Activated CD4-positive, alpha-beta T cell treated with anti-CD3 and anti-CD28 coated beads, Interleukin-2, amount 50 U/mL, for 48 hours (primary cell): Measurements from ENCODE around the gene HCFC1.

Experiments used
- DNase-seq, 2 experiments: peaks; one replicate each; pipeline ENCODE4 v3.0.0-alpha.2; 2020

Gene HCFC1

DNA sequence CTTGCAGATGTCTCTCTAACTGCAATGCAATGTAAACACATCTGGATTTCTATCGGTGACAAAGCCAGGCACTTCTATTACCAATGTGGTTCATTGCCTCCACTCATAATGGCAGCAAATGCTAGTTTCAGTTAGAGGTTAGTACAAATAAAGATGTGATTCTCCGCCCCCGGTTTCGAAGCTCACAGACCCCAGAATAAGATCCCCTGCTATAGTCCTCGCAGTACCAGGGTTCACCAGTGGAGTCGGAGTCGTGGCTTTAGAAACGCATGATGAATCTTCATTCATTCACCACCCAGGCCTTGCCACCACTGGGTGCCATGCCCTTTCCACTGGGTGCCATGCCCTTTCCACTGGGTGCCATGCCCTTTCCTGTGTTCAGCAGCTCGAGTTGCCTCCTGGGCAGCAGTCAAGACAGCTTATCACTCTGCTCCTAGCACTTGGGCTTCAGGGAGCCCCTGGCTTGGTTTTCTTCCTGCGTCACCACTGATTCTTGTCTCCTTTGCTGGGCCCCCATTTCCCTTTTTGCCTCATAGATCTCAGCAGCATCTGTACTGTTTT lies 33.3 kb downstream of the HCFC1 start:
- DNase-seq: no peak

DNA sequence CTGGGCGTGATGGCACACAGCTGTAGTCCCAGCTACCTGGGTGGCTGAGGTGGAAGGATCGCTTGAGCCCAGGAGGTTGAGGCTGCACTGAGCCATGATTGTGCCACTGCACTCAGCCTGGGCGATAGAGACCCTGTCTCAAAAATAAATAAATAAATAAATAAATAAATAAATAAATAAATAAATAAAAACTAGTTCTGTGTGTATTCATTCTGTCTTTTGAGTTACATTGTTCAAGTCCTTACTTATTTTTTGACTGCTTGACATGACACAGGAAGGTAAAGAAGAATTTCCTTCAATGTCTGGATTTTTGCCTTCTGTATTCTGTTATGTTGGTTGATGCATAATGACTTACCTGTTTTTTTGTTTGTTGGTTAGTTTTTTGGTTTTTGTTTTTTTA lies 34.6 kb downstream of the HCFC1 start:
- no peak for DNase-seq

DNA sequence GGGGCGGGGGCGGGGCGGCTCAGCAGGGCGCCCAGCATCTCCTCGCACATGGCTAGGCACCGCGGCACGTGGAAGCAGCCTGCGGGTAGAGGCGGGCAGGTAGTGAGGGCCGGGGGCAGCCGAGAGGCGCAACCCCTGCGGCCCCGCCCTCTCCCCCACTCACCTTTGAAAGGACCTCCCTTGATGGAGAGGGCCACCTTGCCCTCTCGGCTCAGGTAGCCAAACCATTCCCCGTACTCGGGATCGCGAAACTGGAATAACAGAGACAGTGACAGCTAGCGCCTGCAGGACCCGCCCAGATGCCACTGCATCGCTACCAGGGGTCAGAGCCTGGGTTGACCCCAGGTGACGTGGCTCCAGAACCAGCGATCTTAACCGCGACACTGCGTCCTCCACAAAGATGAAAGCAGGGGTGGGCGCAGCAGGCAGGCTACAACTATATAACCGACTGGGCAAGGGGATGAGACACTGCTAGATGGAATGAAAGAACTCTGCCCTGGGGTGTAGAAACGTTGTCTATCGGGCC lies 36.2 kb downstream of the HCFC1 start:
- no peak for DNase-seq

DNA sequence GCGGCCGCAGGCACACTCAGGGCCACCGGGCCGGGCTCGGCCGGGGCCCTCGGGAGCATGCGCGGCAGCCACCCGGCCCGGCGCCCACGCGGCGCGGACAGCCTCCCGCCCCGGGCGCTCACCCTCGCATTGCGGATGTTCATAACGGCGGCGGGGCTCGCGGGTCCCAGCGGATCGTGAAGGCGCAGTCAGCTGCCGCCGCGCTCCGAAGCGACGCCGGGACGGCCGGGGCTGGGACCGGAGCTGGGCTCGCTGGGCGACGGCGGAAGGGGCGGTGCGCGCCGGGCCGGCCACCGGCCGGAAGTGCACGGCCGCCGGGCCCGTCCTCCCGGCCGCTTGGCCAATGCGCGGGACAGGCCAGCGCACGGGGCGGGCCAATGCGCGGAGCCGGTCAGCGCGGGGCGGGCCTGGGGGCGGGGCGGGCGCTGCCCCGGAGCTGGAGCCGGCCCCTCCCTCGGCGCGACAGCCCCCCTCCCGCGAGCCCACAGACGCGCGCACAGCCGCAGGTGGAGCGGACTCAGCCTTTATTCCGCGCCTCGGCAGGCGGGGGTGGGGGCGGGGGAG lies 36.8 kb downstream of the HCFC1 start, which contains the start of gene NAA10:
NAA10 (minus strand) TSS at position 276 of the 564 bp plus-strand sequence; CDS start at position 143, 133 bp downstream.
- DNase-seq: peak; percentile 61 to 66

DNA sequence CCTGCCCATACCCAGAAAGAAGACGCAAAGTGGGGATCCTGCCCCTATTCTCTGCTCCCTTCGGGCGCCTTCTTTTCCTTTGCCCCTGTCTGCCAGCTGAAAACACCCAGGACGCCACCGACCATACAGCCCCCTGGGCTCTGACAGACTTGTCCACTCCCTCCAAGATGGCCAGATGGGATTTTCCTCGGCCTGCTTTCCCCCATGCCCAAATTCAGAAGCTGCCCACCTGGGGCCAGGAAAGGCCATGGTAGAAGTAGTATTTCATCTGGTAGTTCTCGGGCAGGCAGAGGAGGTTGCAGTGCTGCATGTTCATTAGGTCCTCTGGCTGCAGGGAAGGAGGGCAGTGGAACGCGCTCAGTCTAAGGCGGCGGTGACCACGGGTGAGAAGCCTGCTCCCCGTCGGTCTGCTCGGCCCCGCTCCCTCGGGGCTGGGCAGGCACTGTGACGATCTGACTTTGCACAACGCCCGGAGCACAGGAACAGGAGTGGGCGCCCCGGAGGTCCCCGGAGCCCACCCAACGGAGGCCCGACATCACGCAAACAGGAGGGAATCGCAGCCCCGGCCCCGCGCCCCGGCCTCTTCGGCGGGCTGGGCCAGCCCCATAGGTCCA lies 37.4 kb downstream of the HCFC1 start:
- DNase-seq: no peak

DNA sequence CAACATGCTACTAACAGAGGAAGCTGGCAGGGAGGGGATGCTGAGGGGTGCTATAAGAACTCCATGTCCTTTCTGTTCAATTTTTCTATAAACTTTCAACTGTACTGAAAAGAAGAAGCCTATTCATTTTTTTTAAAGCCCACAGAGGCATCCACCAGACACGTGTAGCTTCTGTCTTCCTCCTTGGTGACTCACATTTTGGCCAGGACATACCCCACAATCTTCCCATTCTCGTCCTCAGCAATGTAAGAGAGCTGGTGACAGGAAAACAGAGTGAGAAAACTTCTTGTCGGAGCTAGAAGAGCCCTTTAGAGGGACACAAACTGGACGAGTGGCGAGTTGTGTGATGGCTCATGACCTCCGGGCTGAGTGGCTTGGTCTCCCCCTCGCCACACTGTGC lies 37.9 kb downstream of the HCFC1 start:
- DNase-seq: no peak

DNA sequence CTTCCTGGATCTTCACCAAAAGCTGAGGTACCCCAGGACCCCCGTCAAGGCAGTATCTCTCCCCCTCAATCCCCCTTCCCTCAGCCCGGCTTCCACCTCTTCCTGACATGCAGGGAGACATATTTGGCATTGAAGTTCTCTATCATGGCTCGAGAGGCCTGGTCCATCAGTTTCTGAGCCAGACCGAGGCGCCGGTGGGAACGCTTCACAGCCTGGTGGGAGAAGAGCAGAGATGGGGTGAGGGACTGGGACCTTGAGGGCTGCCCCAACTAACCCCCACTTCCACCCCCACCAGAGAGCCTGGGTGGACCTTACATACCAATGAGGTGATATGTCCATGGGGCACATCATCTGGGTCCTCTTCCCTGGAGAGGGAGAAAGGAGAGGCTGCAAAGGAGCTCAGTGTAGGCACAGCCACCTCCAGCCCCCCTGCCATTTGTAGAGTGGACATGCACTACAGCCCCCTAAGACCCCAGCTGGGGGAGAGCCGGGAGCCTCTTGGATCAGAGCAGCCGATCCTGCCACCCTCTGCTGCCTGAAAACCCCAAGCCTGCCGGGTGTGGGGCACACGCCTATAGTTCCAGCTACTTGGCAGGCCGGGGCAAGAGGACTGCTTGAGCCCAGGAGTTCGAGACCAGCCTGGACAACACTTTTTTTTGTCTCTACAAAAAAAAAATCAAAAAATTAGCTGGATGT lies 39.2 kb downstream of the HCFC1 start:
- no peak for DNase-seq

DNA sequence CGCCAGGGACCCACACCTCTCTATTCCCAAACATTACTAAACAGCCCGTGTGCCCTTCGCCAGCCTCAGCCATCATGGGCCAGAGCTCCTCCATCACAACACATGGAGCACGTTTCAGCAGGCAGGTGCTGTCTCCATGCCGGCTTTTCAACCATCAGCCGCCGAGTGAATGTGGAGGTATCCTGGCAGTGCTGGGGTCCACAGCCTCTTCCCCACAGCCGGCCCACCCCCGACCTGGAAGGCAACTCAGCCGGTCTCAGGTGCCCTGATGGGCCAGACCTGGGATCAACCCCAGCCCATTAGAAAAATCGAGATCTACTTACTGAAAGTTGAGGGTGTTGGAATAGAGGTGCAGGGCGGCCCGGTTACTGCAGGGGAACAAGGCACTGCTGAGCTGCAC lies 39.9 kb downstream of the HCFC1 start:
- no peak for DNase-seq

DNA sequence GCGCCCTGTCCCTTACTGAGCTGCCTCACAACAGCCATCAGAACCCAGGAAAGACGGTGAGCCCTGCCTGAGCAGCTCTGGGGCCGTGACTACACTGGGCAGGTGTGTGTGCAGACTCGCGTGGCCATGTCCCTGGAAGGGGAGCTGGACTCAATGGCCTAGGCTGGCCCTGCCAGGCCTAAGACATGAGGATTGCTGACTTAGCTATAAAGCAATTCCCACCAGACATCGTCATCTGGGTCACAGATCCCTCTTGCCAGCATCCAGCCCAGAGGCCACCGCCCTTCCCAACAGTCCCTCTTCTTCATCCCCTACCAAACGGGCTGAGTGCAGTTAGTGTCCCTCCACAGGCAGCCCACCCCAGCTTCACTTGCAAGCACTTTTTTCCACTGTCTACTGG lies 40.5 kb downstream of the HCFC1 start:
- DNase-seq: no peak

DNA sequence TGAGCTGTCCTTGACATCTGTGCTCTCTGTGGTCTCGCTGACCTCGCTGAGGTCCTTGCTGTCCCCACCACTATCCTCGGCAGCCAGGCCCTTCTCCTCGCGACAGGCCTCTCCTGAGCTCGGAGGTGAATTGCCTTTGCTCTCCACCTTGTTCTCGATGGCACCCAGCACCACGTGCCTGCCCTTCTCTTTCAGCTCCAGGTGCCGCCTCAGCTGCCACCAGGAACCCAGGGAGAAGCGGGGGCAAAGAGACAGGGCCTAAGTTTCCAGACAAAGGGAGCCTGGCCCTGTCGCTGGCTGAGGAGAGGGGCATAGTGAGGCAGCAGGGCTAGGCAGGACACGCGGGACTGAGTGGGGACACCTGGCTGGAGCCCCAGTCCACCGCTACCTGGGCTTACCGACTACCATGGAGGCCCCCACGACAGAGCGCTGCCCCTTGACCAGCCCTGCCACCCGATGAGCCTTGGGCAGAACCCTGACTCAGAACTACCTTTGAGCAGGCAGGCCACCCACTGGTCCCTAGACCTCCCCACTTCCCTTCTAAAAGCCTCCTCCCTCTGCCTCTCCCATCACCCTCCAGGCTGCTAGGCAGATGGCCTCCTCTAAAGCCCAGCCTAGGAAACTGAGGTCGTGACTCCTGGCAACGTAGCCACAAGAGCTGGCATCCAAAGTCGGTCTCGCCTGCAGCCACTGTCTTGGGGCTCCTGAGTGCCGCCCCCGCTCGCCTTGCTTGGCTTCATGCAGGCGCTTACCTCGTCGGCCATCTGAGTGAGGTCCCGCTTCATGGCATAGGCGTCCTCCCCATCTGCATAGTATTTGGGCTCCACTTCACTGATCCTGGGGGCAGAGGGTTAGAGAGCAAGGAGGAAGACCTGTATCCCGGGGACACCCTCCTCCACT lies 41.4 kb downstream of the HCFC1 start:
- DNase-seq: no peak

DNA sequence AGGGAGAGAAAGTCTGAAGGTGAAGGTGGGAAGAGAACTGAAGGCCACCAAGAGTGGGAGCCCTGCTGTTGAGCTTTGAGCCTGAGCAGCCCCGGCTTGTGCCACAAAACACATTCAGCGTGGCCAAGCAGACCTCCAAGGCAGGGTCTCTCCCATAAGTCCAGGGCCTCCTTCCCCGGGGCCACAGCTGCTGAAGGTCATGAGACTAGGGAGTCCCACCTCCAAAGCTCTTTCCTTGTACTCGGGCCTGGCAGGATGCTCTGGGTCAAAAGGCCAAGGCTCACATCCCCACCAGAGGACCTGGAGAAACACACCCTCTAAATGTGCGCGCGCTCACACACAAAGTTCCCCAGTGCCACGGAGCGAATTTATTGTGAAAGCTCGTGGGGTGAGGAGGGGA lies 42.0 kb downstream of the HCFC1 start:
- no peak for DNase-seq

DNA sequence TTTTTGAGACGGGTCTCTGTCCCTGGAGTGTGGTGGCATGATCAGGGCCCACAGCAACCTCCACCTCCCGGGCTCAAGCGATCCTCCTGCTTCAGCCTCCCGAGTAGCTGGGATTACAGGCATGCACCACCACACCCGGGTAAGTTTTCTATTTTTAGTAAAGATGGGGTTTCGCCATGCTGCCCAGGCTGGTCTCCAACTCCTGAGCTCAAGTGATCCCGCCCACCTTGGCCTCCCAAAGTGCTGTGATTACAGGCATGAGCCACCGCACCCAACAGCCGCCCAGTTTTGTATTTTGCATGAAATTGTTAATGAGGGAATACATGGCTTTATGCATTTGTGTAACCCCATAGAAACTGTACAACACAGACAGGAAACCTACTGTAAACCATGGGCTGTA lies 42.8 kb downstream of the HCFC1 start:
- DNase-seq: peak in 1 of 2 experiments; percentile 20

DNA sequence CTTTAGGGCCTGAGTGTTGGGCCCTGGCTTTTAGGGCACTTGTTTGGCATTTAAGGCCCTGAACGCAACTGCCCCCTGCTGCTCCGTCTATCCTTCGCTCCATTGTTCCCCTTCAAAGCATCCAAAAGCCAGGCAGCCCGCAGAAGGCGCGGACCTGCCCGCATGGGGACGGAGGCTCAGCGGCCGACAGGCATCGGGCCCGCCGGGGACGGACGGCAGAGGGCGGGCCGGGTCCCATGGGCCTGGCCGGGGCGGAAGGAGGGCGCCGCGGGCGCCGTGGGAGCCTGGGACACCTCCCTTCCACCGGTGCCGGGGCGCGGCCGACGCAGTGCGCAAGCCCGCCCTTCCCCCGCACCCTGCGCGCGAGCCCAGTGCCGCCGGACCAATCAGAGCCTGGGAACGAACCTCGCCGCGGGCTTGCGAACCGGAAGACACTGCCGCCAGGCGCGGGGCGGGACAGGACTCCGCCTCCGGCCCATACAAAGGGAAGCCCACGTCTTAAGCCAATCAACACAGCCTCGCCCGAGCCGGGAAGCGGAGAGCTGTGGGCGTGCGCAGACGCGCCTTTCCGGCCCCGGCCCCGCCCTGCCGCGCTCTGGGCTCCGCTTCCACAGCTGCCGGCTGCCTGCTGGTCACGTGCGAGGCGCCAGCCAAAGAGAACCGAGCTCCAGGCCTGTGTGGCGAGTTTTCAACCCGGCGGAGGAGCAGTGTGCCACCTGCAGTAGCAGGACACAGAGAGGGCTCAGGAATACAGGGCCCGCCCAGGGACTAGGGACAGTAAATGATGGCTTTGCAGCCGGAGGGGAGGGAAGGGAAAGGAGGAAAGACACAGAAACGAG lies 43.5 kb downstream of the HCFC1 start:
- peak; percentile 88 to 90 for DNase-seq

DNA sequence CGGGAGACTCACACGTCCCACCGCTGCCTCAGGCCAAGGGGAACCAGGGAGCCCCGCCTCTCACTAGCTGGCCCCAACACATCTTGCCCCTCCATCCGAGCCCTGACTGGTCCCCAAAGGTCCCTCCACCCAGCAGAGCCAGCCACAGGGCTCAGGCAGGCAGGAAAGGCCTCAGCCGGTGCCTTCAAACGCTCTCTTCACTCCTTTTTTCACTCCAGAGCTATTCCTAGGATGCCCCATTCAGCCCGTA lies 44.0 kb downstream of the HCFC1 start:
- DNase-seq: peak in 1 of 2 experiments; percentile 38

DNA sequence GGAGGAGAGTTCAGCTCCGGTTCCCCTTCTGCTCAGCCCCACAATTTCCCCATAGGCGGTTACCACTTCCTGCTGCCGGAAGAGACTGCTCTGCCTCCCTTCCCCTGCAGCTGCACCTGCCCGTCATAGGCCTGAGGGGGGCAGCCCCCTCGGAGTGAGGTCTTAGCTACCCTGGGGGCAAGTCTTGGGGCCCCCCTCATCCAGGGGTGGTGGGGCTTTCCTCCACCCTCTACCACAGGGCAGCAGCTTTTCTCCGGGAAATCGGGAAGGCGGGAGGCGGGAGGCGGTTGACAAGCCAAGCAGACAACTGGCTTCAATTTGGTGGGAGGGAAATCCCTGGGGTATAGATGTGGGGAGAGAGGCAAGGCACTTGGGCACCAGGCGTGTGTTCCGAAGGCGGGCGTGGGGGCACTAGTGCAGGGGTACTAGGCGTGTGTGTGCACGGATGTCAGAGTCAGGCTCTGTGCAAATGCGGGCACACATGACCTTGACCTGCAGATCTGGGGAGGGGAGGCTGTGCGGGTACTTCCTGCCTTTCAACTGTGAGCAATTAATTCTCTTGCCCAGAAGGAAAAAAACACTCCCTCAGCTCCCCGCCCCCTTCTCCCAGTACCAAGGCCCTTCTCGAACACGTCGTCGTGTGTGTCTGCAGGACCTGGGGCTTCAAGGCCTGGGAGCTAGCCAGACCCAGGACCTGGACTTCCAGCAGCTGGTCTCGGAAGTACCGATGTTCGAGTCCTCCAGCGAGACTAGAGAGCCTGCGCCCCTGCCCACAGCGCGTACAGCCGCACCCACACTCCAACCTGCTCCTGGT lies 44.6 kb downstream of the HCFC1 start:
- DNase-seq: peak; percentile 66 to 72

DNA sequence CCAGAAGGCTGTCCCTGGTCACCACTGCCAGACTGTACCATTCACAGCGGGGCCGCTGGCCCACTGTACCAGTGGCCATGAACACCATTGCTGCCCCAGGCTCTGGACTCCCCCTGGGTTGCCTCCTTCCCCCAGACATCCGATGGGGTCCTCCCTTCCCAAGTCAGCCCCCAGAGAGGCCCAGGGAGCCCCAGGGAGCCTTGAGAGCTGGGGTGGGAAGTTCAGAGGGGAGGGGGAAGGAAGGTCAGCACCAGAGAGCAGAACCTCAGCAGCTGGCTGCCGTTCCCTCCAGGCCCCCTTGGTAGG lies 45.1 kb downstream of the HCFC1 start:
- peak in 1 of 2 experiments; percentile 42 for DNase-seq

DNA sequence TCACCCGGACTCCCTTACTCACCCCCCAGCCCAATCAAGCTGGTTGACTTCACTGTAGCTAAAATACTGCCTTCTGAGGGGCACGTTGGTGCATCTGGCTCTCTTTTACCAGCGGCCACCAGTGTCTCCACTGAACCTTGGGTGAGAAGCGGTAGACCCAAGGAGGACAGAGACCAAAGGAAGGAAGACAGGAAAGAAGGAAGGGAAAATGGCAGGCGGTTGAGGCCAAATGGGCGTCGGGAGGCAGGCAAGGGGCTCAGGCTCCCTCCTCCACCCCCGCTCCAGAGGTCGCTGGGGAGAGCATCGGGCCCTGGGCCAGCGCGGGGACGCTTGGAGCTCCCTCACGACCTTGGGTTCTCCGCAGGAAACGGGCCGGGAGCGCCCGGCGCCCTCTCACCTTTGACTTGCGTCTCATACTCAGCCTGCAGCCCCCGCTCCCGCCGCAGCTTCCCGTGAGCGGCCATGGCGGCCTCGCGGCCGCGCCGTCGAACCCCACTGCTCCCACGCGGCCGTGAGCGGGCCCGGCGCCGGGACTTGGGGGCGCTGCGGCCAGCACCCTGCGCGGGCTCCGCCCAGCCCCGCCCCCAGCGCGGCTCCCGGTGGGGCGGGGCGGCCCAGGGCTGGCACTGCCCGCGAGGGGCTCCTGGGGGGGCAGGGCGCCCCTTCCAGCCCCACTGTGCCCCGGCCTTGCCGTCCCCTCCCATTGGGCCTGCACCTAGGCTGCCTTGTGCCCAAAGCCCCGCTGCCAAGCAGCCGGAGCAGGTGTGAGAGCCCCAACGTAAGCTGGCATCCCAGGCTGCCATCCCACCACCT lies 45.7 kb downstream of the HCFC1 start, which contains the start of gene ARHGAP4:
ARHGAP4 (minus strand) TSS at position 526 of the 813 bp plus-strand sequence; CDS start at position 464, 62 bp downstream.
- peak; percentile 49 to 59 for DNase-seq

DNA sequence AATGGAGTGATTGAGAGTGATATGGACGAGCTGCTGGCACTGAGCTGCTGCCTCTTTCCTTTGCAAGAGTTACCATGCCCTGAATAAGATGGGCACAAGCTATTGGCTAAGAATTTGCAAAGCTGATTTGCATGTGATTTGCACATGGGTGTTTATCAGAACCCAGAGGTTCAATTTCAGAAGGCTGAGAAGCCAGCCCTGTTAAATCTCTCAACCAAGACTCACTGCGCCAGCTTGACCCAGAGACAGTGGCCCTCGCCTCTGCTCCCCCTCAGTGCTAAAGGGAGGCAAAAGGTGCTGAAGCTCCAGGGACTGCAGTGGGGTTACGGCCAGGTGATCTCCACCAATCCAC lies 46.3 kb downstream of the HCFC1 start:
- DNase-seq: no peak

DNA sequence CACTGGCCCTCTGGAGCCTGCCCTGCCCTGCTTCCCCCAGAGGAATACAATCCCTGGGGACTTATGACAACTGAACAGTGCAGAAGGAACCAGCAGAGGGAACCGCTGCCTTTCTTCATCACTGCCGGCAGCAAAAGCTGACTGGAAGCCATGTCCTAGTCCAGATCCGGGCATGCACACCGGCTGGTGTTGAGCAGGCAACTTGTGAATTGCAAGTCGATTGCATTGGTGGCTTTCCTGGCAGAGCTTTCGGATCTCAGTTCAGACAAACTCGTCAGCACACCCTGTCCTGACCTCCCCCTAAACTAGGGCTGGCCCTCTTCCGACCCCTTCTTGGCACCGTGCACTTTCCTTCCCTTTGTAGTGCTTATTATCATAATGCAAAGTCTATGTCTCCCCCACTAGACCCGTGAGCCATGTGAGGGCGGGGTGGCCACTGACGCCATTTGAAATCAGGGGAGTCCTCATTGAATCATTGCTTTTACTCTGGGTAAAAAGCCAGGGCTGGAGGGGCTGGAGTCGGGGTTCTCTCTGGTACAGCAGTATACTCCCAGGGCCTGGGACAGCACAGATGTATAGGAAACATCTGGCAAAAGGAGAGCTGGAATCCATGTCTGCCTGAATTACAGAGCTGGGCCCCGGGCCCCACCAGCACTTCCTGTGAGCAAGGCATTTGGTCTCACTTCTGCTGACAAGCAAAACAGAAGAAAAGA lies 47.3 kb downstream of the HCFC1 start:
- DNase-seq: no peak
